RWPE2 (cell line): ENCODE results near the gene RAB17.

ENCODE experiments used
- ATAC-seq: fragments of 200-7000 bp; cut with Tn5 transposase; 3 replicates; pipeline ENCODE4 v1.9.1; 2021; ENCODE audit warnings: low read depth
- DNase-seq: peaks from one replicate; pipeline ENCODE4 v3.0.0-alpha.2; 2020; ENCODE audit warnings: low spot score
- H3K27ac ChIP-seq: fragments of 450-650 bp; 2 replicates; pipeline ENCODE4 v1.5.1; 2017; ENCODE audit warnings: mild to moderate bottlenecking; ENCODE audit not compliant: poor library complexity, severe bottlenecking
- H3K27me3 ChIP-seq: fragments of 250-450 bp; sonication (Bioruptor Pico); 2 replicates; pipeline ENCODE4 v1.5.1; 2021; ENCODE audit warnings: mild to moderate bottlenecking, moderate library complexity; ENCODE audit not compliant: insufficient read depth, poor library complexity, severe bottlenecking
- H3K36me3 ChIP-seq: fragments of 250-450 bp; sonication (Bioruptor Pico); 2 replicates; pipeline ENCODE4 v1.5.1; 2020; ENCODE audit warnings: low read depth, mild to moderate bottlenecking, moderate library complexity
- H3K4me1 ChIP-seq: fragments of 250-450 bp; sonication (Bioruptor Pico); 2 replicates; pipeline ENCODE4 v1.5.1; 2021; ENCODE audit warnings: mild to moderate bottlenecking, moderate library complexity; ENCODE audit not compliant: insufficient read depth, poor library complexity, severe bottlenecking
- H3K4me3 ChIP-seq: fragments of 250-450 bp; sonication (Bioruptor Pico); 2 replicates; pipeline ENCODE4 v1.5.1; 2021; ENCODE audit warnings: mild to moderate bottlenecking, moderate library complexity; ENCODE audit not compliant: severe bottlenecking
- H3K9me3 ChIP-seq: fragments of 250-450 bp; sonication (Bioruptor Pico); 2 replicates; pipeline ENCODE4 v1.5.1; 2021; ENCODE audit warnings: mild to moderate bottlenecking, moderate library complexity; ENCODE audit not compliant: severe bottlenecking
- CTCF ChIP-seq: fragments of 450-650 bp; IDR thresholded peaks from one replicate; pipeline ENCODE4 v1.5.1; 2017; ENCODE audit warnings: mild to moderate bottlenecking, moderate library complexity; ENCODE audit not compliant: poor library complexity, severe bottlenecking

The RAB17 gene

DNA sequence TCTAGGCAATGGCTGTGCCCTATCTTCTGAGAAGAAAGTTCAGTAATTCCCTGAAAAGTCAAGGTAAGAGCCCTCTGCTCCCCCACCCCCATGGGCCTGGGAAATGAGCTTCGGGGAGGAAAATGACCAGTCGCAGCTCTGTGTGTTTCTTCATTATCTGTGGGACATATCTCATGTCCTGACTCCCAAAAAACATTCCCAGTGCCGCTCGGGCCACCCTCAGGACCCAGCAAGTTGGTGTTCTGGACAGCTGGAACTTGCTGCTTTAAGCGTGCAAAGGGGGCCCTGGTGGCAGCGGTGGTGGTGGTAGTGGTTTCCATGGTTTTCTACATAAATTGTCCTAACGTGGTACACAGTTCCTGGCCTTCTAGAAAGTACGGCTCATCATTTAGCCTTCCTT is 41.3 kb downstream of the RAB17 start:
- ATAC-seq = no peak
- TF ChIP-seq CTCF = no peak

GRCh38 chr2:237547841-237548416 is 42.6 kb downstream of the RAB17 start:
- ATAC-seq = no peak
- Histone ChIP-seq H3K36me3 (peaks cover 4% of the 10 kb centered on the region; the same call in 1 of the 2 replicates), H3K4me3 (no peak overlapping the region), H3K9me3 (no peaks in the 10 kb centered on the region), H3K4me1 (no peaks in the 10 kb centered on the region), H3K27me3 (no peaks in the 10 kb centered on the region), H3K27ac (no peak overlapping the region)
- DNase-seq = no peak
- TF ChIP-seq CTCF = no peak

More for the DNA sequence above, 41.3 kb downstream of the RAB17 start:
- no peaks in the 10 kb centered on the region for H3K4me1 ChIP-seq
- H3K27me3 ChIP-seq = no peaks in the 10 kb centered on the region
- DNase-seq = no peak
- no peak overlapping the region for H3K4me3 ChIP-seq
- peaks cover 4% of the 10 kb centered on the region; the same call in 1 of the 2 replicates for H3K36me3 ChIP-seq
- H3K9me3 ChIP-seq = no peaks in the 10 kb centered on the region
- H3K27ac ChIP-seq = no peak overlapping the region

GRCh38 chr2:237546876-237547395 is 43.6 kb downstream of the RAB17 start:
- no peak overlapping the region for H3K4me3 ChIP-seq
- ATAC-seq (no peak), DNase-seq (no peak)
- H3K4me1 ChIP-seq = no peaks in the 10 kb centered on the region
- H3K27ac ChIP-seq = no peak overlapping the region
- no peaks in the 10 kb centered on the region for H3K9me3 ChIP-seq
- no peaks in the 10 kb centered on the region for H3K27me3 ChIP-seq
- H3K36me3 ChIP-seq = peaks cover 4% of the 10 kb centered on the region; the same call in 1 of the 2 replicates
- TF ChIP-seq CTCF = no peak

- ATAC-seq = no peak
- no peak overlapping the region for H3K27ac ChIP-seq
Measured at GRCh38 chr2:237546040-237546875, 44.3 kb downstream of the RAB17 start.

More at GRCh38 chr2:237546040-237546875, 44.3 kb downstream of the RAB17 start:
- H3K9me3 ChIP-seq = no peaks in the 10 kb centered on the region
- no peak for DNase-seq
- peaks cover 4% of the 10 kb centered on the region; the same call in 1 of the 2 replicates for H3K36me3 ChIP-seq
- no peaks in the 10 kb centered on the region for H3K4me1 ChIP-seq
- no peak overlapping the region for H3K4me3 ChIP-seq
- TF ChIP-seq CTCF = no peak
- no peaks in the 10 kb centered on the region for H3K27me3 ChIP-seq
